Smooth muscle cell (in vitro differentiated cells): ENCODE results near the gene KYNU. TPM values are rescaled to one million over a fixed set of nuclear protein-coding genes. Genes with fewer than 3 reads are reported as not detected.

Source experiments
- DNase-seq: peaks from one replicate; lab custom pipeline; 2025; ENCODE audit not compliant: unreplicated experiment; lab: John Stamatoyannopoulos, UW
- H2AFZ ChIP-seq: fragments of 200-600 bp; sonication (generic); 2 replicates; pipeline ENCODE4 v1.6.0; 2016; ENCODE audit warnings: antibody characterized with exemption, low read depth, mild to moderate bottlenecking
- H3F3A ChIP-seq: fragments of 200-600 bp; sonication (generic); 2 replicates; pipeline ENCODE4 v1.6.0; 2017; ENCODE audit warnings: antibody characterized with exemption, low read depth
- H3K27ac ChIP-seq: fragments of 200-600 bp; sonication (generic); 2 replicates; pipeline ENCODE4 v1.5.1; 2016; ENCODE audit warnings: low read depth, mild to moderate bottlenecking
- H3K27me3 ChIP-seq: fragments of 200-600 bp; sonication (generic); 2 replicates; pipeline ENCODE4 v1.6.1; 2016; ENCODE audit warnings: low read depth, mild to moderate bottlenecking
- H3K36me3 ChIP-seq: fragments of 200-600 bp; sonication (generic); 2 replicates; pipeline ENCODE4 v1.5.1; 2016; ENCODE audit warnings: low read depth
- H3K4me1 ChIP-seq: fragments of 200-600 bp; sonication (generic); 2 replicates; pipeline ENCODE4 v1.5.1; 2016; ENCODE audit warnings: low read depth
- H3K4me2 ChIP-seq: fragments of 200-600 bp; sonication (generic); 2 replicates; pipeline ENCODE4 v1.6.0; 2016; ENCODE audit warnings: mild to moderate bottlenecking
- H3K4me3 ChIP-seq: fragments of 200-600 bp; sonication (generic); 2 replicates; pipeline ENCODE4 v1.5.1; 2016; ENCODE audit warnings: mild to moderate bottlenecking
- H3K79me2 ChIP-seq: fragments of 200-600 bp; sonication (generic); 2 replicates; pipeline ENCODE4 v1.6.0; 2016; ENCODE audit warnings: low read depth, mild to moderate bottlenecking
- H3K9ac ChIP-seq: fragments of 200-600 bp; sonication (generic); 2 replicates; pipeline ENCODE4 v1.6.0; 2016; ENCODE audit warnings: low read depth
- H3K9me3 ChIP-seq: fragments of 200-600 bp; sonication (generic); replicated peaks from 2 replicates; pipeline ENCODE4 v1.5.1; 2016; ENCODE audit warnings: low read depth
- H4K20me1 ChIP-seq: fragments of 200-600 bp; sonication (generic); 2 replicates; pipeline ENCODE4 v1.6.0; 2016; ENCODE audit warnings: low read depth
- CTCF ChIP-seq: fragments of 200-600 bp; sonication (generic); IDR thresholded peaks from 2 replicates; pipeline ENCODE4 v1.5.1; 2017; ENCODE audit warnings: borderline replicate concordance, mild to moderate bottlenecking, antibody characterized with exemption; ENCODE audit not compliant: insufficient read depth, poor library complexity, severe bottlenecking
- WGBS: methylation state at CpG from one replicate; pipeline ENCODE4 v1.1.7; 2016; ENCODE audit warnings: low lambda C conversion rate; 5-methylcytosine and 5-hydroxymethylcytosine counted together
- polyA plus RNA-seq: library from polyadenylated mRNA; unstranded; fragments of >200 nt; fragmentation: Nextera tagmentation; extraction: Ambion mirVana; gene quantifications from 2 replicates; pipeline ENCODE4 v1.2.1, GENCODE V29; 2016
- total RNA-seq: library from RNA; depleted of rRNA; stranded (reverse); fragments of >200 nt; gene quantifications from 2 replicates; pipeline ENCODE4 v1.2.3, GENCODE V29; 2014

The KYNU gene
- total and polyA plus RNA-seq, 2 experiments from 2014 or later: 5.7 to 16.0 TPM

DNA sequence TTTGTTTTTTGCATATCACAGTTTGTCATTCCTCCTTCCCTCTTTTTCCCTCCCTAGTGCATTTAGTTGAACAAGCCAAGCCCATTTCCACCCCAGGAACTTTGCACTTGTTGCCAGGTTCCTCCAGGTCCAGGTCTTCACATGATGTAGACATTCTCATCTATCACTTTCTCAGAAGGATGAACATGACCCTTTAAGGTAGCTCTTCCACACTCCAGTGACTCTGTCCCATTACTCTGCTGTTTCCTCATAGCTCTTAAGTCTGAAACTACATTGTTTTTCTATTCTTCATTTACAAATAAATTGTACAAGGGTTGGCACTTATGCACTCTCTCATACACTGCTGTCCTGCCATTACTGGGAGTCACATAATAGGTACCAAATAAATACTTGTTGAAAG lies 6.1 kb downstream of the KYNU start:
- no peaks in the 10 kb centered on the region for H3F3A ChIP-seq

GRCh38 chr2:142885543-142885942 lies 8.1 kb downstream of the KYNU start:
- H3K27me3 ChIP-seq: no peaks in the 10 kb centered on the region
- no peak overlapping the region for H2AFZ ChIP-seq
- no peak for DNase-seq
- H4K20me1 ChIP-seq: no peaks in the 10 kb centered on the region
- no peaks in the 10 kb centered on the region for H3K79me2 ChIP-seq
- H3K9ac ChIP-seq: no peak overlapping the region
- H3K36me3 ChIP-seq: no peaks in the 10 kb centered on the region
- H3K4me1 ChIP-seq: no peaks in the 10 kb centered on the region
- no peak overlapping the region for H3K4me3 ChIP-seq
- H3K9me3 ChIP-seq: no peaks in the 10 kb centered on the region
- H3K4me2 ChIP-seq: no peak overlapping the region
- no peak for TF ChIP-seq CTCF
- H3K27ac ChIP-seq: no peak overlapping the region
- H3F3A ChIP-seq: no peaks in the 10 kb centered on the region

More for the DNA sequence above, 6.1 kb downstream of the KYNU start:
- no peak for TF ChIP-seq CTCF
- no peak overlapping the region for H3K27ac ChIP-seq
- no peaks in the 10 kb centered on the region for H3K4me1 ChIP-seq
- no peaks in the 10 kb centered on the region for H4K20me1 ChIP-seq
- DNase-seq: no peak
- H3K9me3 ChIP-seq: no peaks in the 10 kb centered on the region
- H3K4me2 ChIP-seq: no peak overlapping the region
- H3K27me3 ChIP-seq: no peaks in the 10 kb centered on the region
- no peak overlapping the region for H2AFZ ChIP-seq
- no peak overlapping the region for H3K4me3 ChIP-seq
- H3K9ac ChIP-seq: no peak overlapping the region
- H3K36me3 ChIP-seq: no peaks in the 10 kb centered on the region
- H3K79me2 ChIP-seq: no peaks in the 10 kb centered on the region

DNA sequence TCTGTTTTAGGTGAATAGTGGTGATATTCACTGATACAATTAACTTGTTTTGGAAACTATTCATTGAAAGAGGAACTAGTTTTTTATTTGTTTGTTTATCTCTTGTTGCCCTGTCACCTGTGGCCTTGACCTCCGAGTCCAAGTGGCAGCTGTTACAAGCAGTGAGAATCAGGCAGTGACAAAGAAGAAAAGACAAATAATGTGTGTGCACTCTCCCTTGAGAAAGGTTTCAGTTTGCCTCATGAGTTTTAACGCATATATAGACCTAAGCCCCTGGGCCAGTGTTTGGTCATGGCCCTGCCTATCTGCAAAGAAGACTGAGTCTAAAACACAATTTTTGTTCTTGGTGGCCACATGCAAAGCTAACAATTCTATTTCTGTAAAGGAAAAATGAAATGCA lies 15.3 kb downstream of the KYNU start:
- H3K4me2 ChIP-seq: no peak overlapping the region
- H3K27ac ChIP-seq: no peak overlapping the region
- no peak overlapping the region for H2AFZ ChIP-seq
- no peak overlapping the region for H3K9ac ChIP-seq
- H3K79me2 ChIP-seq: no peaks in the 10 kb centered on the region
- H3K4me1 ChIP-seq: no peaks in the 10 kb centered on the region
- H3K4me3 ChIP-seq: no peak overlapping the region
- 50% methylated on average over 2 of the region's 2 CpGs for WGBS
- no peaks in the 10 kb centered on the region for H3K36me3 ChIP-seq
- DNase-seq: no peak
- TF ChIP-seq CTCF: no peak
- H4K20me1 ChIP-seq: no peaks in the 10 kb centered on the region
- no peaks in the 10 kb centered on the region for H3K27me3 ChIP-seq
- no peaks in the 10 kb centered on the region for H3K9me3 ChIP-seq
- H3F3A ChIP-seq: no peaks in the 10 kb centered on the region

DNA sequence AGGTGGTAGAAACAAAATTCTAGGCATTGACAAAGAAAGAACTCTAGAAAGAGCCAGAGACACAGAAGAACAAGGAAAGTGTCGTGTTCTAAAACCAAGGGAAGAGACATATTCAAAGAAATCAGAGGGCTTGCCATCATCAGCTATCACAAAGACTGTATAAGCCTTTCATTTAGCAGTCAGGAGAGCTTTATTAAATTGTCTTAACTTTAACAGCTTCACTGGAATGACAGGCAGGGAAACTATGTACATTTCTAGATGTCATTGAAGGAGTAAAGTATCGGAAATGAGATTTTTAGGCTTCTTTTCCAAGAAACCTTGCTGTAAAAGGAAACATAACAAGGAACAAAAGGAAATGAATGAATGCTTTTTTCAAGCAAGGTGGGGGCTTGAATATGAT lies 15.8 kb downstream of the KYNU start:
- no peaks in the 10 kb centered on the region for H3K36me3 ChIP-seq
- WGBS: 95% methylated on average over 2 of the region's 2 CpGs

More for the DNA sequence above, 15.8 kb downstream of the KYNU start:
- Histone ChIP-seq H3K27me3 (no peaks in the 10 kb centered on the region), H3K9me3 (no peaks in the 10 kb centered on the region), H3F3A (no peaks in the 10 kb centered on the region), H3K4me3 (no peak overlapping the region), H2AFZ (no peak overlapping the region), H3K4me1 (no peaks in the 10 kb centered on the region), H4K20me1 (no peaks in the 10 kb centered on the region), H3K9ac (no peak overlapping the region), H3K4me2 (no peak overlapping the region), H3K27ac (no peak overlapping the region), H3K79me2 (no peaks in the 10 kb centered on the region)
- no peak for DNase-seq
- TF ChIP-seq CTCF: no peak
